ENCODE results near the gene PMEPA1. TPM values are rescaled to one million over a fixed set of nuclear protein-coding genes. Genes with fewer than 3 reads are reported as not detected.

Gene PMEPA1
- total and polyA plus RNA-seq, 2 experiments from 2014 or later: 7.3 to 15.4 TPM

GRCh38 chr20:57663241-57663640, 46.6 kb downstream of the PMEPA1 start:
- no peak for DNase-seq (ENCODE audit: low spot score)
- Histone ChIP-seq H3K4me3 (no peak overlapping the region), H4K20me1 (replicated peaks; ENCODE audit: insufficient read depth) (peaks cover 19% of the 10 kb centered on the region; the same call in 1 of the 2 replicates), H3K27ac (ENCODE audit: low read depth) (no peak overlapping the region), H3K36me3 (ENCODE audit: insufficient read depth) (no peaks in the 10 kb centered on the region), H3K79me2 (replicated peaks; ENCODE audit: insufficient read depth) (peaks cover 66% of the 10 kb centered on the region), H2AFZ (no peak overlapping the region), H3K27me3 (ENCODE audit: insufficient read depth) (no peaks in the 10 kb centered on the region), H3K9me2 (ENCODE audit: insufficient read depth) (no peaks in the 10 kb centered on the region), H3F3A (replicated peaks; ENCODE audit: low read depth) (no peaks in the 10 kb centered on the region), H3K4me1 (ENCODE audit: insufficient read depth) (peaks cover 12% of the 10 kb centered on the region), H3K4me2 (no peak overlapping the region)
- Mint-ChIP-seq H3K4me3 (no peak overlapping the region), H3K9me3 (no peaks in the 10 kb centered on the region; the same call in 2 of the 3 replicates), H3K36me3 (ENCODE audit: low read depth) (peaks cover 11% of the 10 kb centered on the region), H3K27ac (peak overlapping the region; percentile 85), H3K27me3 (ENCODE audit: insufficient read depth, low read depth, poor library complexity) (peaks cover 18% of the 10 kb centered on the region), H3K4me1 (peaks cover 38% of the 10 kb centered on the region)
- ATAC-seq: no peak
- TF ChIP-seq ETS1 (IDR thresholded peaks at IDR 0.05) (no peak), POLR2AphosphoS5 (IDR thresholded peaks at IDR 0.05; ENCODE audit: low read depth) (no peak), ZNF114 (CRISPR knock-in tag; IDR thresholded peaks at IDR 0.05) (no peak), JUNB (IDR thresholded peaks at IDR 0.05; ENCODE audit: unreplicated experiment) (no peak), EZH2 (IDR thresholded peaks at IDR 0.05; ENCODE audit: low read depth, unreplicated experiment) (no peak), REST (IDR thresholded peaks at IDR 0.05; ENCODE audit: unreplicated experiment) (no peak), ZNF462 (CRISPR knock-in tag; IDR thresholded peaks at IDR 0.05) (no peak)

All from GM23338 (cell line).